Non-pigmented ciliary epithelial cell (primary cell): ENCODE results near the gene PDE6G.
A peak's percentile ranks its signal among the peaks of the same experiment; 100 is the strongest.

Experiments
- DNase-seq: peaks from one replicate; pipeline ENCODE4 v3.0.0-alpha.2; 2010; ENCODE audit warnings: low read depth

PDE6G gene

GRCh38 chr17:81656118-81656743 is at the start of gene PDE6G:
Gene PDE6G (minus strand): TSS chr17:81656542. CDS start chr17:81653305, 3,237 bp downstream.
- no peak for DNase-seq

- DNase-seq: no peak
Measured at GRCh38 chr17:81705518-81706231, 49.3 kb upstream of the PDE6G start.

- no peak for DNase-seq
Measured at GRCh38 chr17:81703747-81704654, 47.7 kb upstream of the PDE6G start.

GRCh38 chr17:81702934-81703746 is 46.8 kb upstream of the PDE6G start, which contains the start of gene MRPL12:
Gene MRPL12 (plus strand): TSS chr17:81703367. CDS start chr17:81703502, 135 bp downstream.
- peak; percentile 60 for DNase-seq

- DNase-seq: no peak
Measured at GRCh38 chr17:81701288-81702071, 45.1 kb upstream of the PDE6G start.

GRCh38 chr17:81700353-81701287 is 44.3 kb upstream of the PDE6G start:
- no peak for DNase-seq

GRCh38 chr17:81697261-81698044 is 41.1 kb upstream of the PDE6G start:
- no peak for DNase-seq

- DNase-seq: no peak
Measured at GRCh38 chr17:81696218-81696941, 40.0 kb upstream of the PDE6G start.

GRCh38 chr17:81695801-81696200 is 39.5 kb upstream of the PDE6G start:
- no peak for DNase-seq

GRCh38 chr17:81695211-81695610 is 38.9 kb upstream of the PDE6G start:
- no peak for DNase-seq

- no peak for DNase-seq
Measured at GRCh38 chr17:81694810-81695209, 38.5 kb upstream of the PDE6G start.

- no peak for DNase-seq
Measured at GRCh38 chr17:81693509-81694210, 37.3 kb upstream of the PDE6G start.

GRCh38 chr17:81691608-81692007 is 35.3 kb upstream of the PDE6G start:
- no peak for DNase-seq

- no peak for DNase-seq
Measured at GRCh38 chr17:81691196-81691595, 34.9 kb upstream of the PDE6G start.

- DNase-seq: no peak
Measured at GRCh38 chr17:81690549-81690948, 34.2 kb upstream of the PDE6G start.

- DNase-seq: no peak
Measured at GRCh38 chr17:81690066-81690465, 33.7 kb upstream of the PDE6G start.

- DNase-seq: no peak
Measured at GRCh38 chr17:81688616-81689015, 32.3 kb upstream of the PDE6G start.
